Measurements from ENCODE around the gene TCEA2.

Gene TCEA2

DNA sequence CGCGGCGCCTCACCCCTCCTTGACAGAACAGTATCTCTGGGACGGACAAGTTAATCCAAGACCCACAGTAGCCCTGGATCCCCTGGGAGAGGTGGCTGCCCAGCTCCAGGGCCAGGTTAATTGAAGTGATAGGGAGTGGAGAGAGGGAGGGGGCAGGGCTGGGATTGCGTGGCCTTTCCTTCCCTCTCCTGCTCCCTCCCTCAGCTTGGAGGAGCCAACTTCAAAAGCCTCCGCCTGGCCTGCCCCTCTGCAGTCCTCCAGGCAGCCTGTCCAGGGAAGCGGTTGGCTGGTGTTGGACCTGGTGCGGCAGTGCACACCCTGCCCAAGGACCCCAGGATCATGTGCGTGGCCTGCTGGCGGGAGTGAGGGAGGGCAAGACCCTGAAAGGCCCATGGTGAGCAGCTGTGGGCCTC, 27.1 kb upstream of the TCEA2 start, which contains the start of gene C20orf204:
TSS of gene C20orf204 (plus strand) at position 250 of the 413 bp plus-strand sequence. CDS start at position 392, 142 bp downstream.
- DNase-seq (ENCODE audit: low read depth) = no peak

DNA sequence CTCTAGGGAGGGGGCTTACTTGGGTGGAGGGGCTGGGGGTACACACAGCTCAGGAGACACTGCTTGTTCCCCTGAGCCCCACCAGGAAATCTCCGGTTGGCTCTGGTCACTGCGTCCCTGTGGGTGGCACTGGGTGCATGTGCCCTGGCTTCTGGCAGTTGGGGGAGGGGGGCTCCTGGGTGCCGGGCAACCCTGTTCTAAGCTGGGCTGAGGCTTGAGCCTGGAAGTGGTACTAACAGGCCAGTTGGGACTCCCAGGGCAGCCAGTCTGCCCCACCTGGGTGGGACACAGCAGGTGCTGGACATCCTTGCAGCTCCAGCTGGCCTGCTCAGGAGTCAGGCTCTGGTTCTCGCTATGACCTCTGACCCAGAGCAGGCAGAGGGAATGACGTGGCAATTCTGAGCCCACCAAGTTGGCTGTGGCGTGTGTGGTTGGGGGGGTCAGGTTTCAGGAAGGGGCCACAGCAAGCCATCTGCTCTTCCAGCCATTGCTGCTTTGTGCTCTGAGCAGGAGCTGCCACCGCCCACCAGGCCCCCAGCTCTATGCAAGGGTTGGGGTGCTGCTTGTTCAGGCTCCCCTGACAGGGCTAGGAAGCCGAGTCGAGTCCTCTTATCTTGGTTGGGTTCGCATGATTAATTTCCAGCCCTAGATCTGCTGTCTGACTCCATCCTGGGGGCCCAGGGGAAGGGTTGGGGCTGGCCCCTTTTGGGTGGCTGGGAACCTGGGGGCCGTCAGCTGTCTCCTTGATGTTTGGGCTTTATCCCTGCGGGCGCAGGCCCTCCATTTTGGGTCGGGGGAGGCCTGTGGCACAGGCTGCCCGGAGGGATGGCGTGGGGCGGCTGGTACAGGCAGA, 26.4 kb upstream of the TCEA2 start:
- DNase-seq (ENCODE audit: low read depth) = no peak

DNA sequence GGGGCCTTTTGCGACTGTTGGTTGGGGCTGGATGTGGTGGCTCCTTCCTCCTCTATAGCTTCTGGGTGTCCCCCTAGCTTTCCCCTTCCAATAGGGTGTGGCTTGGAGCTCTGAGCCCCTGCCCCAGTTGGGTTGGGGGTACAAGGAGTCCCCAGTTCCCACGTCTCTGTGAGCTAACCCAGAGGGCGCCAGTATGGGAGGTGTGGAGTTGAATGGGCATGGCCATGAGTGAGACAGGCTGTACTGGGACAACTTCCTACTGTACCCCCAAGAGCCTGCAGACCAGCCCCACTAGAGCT, 25.9 kb upstream of the TCEA2 start:
- DNase-seq (ENCODE audit: low read depth) = no peak

DNA sequence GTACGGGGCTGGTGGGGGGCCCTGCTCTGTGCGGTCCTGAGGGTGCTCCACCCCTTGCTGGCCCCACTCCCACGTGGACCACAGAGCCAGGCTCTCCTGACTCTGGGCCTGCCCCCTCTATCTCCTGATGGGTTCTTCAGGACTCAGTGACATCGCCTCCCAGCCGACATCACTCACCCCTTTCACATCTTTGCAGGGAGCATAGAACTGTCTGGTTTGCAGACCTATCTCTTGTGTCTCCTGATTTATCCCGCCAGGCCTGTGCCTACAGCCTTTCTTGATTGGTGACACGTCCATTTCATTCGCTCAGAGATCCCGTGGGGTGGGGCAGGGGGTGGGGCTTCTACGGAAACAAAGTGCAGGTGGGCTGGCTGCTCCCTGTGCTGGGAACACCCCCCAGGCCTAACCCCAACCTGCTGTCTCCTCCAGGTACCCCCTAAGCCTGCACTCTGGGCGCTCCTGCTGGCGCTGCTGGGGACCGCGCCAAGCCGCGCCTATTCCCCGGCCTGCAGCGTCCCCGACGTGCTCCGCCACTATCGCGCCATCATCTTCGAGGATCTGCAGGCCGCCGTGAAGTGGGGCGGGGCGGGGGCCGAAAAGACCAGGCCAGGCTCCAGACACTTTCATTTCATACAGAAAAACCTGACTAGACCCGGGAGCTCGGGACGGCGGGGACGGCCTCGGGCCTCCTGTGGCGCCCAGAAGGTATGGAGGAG, 25.3 kb upstream of the TCEA2 start:
- no peak for DNase-seq (ENCODE audit: low read depth)

DNA sequence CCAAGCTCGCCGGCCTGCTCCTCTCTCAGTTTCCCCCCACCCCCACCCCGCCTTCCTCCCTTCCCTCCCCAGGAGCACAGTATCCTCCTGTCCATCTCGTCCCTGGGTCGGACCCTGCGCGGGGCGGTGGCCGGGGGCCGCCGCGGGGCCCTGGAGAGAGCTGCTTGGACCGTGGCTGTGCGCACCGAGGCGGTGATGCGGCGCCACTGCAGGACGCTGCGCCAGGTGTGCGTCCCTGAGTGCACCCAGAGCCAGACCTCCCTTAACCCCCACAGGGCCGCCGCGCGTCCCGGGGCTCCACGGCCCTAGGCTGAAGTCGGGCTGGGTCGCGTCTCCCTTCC, 24.8 kb upstream of the TCEA2 start:
- DNase-seq (ENCODE audit: low read depth) = no peak

DNA sequence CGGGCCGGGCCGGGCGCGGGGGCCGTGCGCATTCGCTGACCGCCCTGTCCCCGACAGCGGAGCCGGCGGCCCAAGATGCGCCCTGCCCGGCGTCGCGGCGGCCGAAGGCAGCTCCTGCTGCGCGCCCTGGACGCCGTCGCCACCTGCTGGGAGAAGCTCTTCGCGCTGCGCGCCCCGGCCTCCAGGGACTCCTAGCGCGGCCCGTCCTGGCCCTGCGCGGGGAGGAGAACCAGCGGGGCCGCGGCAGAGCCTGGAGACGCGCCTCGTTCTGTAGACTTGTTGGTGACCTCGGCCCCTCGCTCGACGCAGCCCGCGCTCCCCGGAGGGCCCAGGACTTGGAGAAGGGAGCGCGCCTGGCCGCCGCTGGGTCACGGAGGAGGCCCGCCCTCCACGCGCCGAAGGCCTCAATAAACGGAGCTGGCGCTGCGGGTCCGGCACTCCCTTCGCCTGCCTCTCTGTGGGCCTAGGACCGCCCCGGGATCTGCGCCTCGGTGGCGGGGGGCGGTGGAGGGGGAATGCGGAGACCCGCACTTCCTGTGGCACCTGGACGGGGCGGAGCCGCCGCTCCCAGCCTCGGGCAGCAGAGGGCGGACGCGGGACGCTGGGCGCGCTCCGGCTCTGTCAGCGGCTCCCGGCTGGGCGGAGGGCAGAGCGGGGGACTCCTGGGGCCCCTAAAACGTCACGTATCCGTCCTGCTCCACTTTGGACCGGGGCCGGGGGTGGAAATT, 24.3 kb upstream of the TCEA2 start:
- peak; percentile 65 for DNase-seq (ENCODE audit: low read depth)

DNA sequence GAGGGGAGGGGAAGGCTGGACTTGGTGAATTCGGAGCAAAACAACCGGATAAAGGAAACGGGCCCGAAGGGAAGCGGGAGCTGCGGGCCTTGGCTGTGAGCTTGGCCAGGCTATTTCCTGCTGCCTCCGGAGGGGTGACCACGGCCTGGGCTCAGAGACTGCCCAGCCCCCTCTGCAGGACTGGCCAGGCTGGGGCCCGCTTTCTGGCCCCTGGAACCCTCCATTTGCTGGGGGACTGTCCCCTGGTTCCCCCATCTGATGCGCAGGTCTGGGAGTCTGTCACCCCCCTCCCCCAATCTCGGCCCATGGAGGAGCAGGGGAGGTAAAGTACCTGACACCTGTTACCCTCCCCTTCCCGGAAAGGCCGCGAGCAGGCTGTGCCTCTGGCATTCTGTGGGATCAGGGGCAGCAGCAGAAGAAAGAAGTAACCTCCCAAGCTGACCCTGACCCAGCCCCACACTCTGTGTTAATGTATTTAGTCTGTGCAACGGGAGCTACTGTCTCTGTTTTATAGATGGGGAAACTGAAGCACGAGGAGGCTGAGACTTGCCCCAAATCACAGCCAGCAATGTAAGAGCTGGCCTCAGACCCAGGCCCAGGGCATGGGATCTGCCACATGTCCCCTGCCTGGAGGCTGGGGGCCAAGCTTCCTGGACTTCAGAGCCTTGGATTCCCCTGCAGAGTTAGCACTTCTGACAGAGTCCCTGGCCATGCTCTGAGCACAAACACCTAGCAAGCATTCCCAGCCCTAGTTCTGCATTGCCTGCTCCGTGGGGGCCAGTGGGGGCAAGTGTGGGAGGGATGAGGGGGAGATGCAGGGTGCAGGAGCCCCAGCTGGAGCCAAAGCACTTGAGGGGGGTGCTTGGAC, 23.5 kb upstream of the TCEA2 start:
- DNase-seq (ENCODE audit: low read depth) = no peak

DNA sequence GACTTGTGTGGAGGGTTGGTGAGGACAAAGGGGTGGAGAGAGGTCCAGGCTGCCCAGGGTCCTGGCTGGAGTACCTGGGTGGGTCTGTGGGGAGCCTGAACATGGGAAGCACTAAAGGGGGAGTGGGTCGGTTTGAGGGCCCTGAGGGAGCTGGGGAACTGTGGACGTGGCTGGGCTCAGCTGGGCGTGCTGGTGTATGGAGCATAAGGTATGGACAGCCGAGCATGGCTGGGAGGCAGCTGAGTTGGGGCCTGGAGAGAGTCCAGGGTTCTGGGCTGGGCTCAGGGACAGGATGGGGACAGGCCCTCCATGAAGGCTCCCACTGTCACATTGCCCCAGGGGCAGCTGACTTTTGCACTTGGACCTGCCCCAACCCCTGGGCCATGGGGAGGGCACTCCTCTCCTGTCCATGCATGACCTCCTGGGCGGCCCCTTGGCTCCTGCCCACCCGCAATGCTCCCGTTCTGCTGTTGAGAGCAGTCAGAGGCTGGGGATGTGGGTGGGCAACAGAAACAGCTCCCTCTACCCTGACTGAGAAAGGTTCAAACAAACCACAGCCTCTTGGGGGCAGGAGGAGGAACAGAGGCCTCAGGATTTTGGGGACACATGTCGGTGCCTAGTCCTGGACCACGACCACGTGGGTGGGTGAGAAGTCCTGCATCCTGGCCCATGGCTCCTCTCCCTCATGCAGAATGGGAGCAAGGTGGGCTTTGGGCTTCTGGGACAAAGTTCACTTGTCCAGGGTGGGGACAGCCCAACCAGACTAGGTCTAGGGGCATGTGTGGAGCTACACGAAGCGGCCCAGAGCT, 22.6 kb upstream of the TCEA2 start:
- DNase-seq (ENCODE audit: low read depth) = no peak

DNA sequence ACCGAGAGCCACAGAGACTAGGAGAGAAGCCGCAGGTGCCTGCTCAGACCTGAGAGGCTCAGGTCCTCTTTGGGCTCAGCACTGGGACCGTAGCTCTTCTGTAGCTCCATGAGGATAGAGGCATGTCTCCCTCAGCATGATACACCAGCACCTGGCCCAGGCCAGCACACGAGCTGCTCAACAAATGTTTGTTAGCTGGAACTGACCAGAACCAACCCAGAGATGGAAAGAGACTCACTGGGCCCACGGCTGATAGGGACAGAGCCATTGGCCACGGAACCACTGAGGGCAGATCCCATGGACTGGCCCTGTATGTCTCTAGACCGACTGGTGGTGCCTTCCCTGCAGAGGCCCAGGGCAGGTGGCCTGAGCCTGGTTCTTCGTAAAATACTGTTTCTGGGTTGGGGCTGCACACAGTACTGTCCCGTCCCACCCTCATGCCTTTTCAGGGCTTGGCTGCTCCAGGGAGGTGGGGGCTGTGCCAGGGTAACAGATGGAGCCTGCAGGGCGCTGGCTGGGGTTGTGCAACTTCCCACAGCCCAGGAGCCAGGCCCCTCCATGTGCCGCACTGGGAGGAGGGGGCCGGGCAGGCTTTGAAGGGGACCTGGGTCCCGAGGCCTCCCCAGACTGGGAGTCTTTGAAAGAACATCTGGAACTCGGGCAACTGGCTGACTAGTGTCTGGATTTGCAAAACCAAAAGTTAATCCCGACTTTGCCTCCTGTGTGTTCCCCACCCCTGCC, 21.8 kb upstream of the TCEA2 start:
- no peak for DNase-seq (ENCODE audit: low read depth)

DNA sequence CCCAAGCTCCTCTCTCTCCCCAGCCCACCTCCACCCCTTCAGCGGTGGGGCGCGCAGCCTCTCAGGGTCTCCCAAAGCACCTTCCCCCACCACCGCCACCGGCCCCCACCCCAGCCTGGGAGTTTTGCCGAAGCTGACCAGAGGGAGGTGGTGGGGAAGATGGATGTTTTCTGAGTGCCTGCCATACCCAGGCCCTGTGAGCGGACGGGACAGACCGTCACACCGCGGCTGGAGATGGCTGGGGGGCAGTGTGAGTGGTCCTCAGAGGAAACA, 21.3 kb upstream of the TCEA2 start:
- no peak for DNase-seq (ENCODE audit: low read depth)

DNA sequence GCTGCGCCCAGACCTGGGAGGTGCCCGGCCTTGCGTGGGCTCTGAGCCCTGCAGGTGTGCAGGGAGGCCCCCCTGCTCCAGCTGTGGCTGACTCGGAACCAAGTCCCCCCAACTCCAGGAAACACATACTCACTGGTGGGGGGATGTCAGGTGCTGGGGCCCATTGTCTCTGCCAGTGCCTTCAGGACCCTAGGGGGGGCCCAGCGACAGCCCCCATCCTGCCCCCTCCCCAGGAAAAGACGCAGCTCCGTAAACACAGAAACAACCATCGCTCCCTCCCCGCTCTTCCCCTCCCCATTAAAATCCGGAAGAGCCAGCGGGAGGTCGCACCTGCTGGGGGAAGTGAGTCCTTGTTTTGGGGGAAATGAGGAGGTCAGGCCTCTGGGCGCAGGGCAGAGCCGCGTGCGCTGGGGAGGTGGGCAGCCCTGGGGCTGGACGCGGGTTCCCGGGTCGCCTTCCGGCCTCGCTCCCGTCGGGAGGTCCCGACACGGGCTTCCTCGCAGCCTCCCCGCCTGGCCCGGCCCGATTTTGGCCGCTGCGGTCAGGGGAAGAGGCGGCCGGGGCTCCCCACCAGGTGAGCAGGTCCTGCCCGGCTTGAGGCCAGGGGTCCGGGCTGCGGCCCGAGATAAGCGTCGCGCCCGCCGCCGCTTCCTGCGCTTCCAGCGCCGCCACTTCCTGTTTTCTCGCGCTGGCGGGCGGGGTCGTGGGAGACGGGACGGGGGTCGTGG, 20.8 kb upstream of the TCEA2 start:
- DNase-seq (ENCODE audit: low read depth) = no peak

DNA sequence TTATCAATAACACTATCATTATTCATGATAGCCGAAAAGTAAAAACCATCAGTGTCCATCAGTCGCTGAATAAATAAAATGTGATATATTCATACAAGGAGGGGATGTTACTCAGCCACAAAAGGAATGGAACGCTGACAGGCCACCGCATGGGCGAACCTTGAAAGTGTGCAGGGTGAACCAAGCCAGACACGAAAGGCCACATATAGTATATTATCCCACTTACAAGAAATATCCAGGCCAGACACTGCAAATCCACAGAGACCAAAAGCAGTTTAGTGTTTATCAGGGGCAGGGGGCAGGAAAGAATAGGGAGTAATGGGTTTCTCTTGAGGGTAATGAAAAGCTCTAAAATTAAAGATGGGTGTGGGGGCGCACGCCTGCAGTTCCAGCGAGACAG, 19.2 kb upstream of the TCEA2 start:
- DNase-seq (ENCODE audit: low read depth) = no peak

DNA sequence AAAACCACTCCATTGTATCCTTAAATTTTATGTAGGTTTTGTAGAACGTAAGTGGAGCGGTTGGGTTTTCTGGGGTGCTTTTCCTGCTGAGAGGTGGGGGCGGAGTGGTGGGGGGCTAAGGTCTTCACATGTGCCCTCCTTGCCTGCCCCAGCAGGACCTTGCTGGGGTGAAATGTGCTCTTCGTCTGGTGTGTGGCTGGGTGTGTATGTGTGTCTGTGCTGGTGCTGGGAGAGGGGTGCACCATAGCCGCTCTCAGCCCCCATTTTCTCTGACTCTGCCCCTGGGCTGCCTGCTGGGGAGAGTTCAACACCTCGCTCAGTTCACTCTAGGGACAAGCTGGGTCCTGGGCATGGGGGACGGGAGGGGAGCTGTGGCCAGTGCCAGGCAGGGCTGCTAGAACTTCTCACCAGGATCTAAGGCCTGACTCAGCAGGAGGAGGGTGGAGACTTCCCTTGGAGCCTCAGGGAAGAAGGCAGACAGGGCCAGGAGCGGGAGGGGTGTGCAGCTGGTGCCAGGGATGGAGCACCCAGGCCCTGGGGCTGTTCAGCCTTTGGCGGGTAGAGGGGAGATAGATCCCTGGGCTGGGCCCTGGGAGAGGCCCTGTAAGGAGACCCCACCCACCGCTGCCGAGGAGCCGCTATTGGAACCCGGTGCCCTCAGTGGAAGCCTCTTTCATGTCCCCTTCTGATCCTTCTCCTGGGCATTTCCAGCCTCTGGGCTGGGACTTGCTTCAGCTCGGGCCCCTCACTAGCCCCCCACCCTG, 18.3 kb upstream of the TCEA2 start:
- DNase-seq (ENCODE audit: low read depth) = no peak

DNA sequence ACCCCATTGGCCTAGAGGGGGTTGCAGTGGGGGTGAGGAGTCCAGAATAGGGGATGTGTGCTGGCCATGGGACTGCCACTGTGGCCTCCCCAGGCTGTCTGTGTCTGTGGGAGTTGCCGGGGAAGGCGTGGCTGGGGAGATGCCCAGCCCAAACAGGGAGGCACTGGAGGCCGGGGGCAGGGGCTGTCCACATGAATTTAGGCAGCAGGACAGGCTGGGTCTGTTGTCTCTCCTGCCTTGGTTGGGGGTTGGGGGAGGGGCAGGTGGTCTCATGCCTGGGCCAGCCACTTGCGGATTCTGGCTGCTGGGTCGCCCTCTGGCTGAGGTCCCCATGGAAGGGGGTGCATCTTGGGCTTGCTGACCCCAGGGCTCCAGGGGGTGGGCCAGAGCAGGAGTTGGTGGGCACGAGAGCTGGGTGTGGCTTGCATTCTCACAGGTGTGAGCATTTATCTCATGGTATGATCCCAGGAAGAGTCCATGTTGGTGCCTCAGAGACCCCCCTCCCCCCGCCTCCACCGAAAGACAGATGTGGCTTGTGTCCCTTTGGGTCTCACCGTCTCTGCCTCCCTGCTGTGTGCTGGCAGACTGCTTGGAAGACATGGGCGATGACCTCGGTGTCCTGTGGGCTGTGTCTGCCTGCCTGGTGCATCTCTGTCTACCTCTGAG, 17.5 kb upstream of the TCEA2 start:
- no peak for DNase-seq (ENCODE audit: low read depth)

DNA sequence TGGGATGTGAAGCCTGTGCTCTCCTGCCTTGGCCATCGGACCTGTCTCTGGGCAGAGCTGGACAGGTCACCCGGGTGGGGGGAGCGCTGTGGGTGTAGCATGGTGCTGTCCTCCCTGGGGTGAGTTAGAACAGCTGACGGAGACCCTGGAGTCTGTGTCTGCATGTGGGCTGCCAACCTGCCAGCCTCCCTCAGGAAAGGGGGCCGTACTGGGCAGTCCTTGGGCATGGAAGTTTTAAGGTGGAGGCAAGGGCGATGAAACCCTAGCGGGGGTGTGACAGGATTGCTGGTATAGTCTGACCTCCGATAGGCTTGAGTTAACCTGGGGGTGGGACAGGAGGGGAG, 16.0 kb upstream of the TCEA2 start:
- no peak for DNase-seq (ENCODE audit: low read depth)

DNA sequence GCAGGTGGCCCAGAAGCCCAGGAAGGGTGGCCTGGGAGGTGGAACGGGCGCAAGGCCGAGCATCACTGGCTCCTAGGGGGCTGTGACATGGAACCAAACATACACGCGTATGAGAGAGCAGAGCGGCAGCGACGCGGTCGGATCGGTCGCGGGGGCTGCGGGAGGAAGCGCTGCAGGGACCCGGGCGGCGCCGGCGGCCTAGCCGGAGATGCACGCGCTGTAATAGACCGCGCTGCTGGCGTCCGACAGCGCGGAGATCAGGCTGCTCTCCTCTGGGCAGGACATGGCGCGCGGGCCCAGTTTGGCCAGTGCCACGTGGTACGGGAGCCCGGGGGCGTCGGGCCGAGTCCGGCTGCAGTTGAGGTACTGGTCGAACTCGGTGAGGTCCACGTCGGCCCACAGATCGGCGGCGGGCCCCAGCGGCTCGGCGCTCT, 15.0 kb upstream of the TCEA2 start:
- DNase-seq (ENCODE audit: low read depth) = no peak

DNA sequence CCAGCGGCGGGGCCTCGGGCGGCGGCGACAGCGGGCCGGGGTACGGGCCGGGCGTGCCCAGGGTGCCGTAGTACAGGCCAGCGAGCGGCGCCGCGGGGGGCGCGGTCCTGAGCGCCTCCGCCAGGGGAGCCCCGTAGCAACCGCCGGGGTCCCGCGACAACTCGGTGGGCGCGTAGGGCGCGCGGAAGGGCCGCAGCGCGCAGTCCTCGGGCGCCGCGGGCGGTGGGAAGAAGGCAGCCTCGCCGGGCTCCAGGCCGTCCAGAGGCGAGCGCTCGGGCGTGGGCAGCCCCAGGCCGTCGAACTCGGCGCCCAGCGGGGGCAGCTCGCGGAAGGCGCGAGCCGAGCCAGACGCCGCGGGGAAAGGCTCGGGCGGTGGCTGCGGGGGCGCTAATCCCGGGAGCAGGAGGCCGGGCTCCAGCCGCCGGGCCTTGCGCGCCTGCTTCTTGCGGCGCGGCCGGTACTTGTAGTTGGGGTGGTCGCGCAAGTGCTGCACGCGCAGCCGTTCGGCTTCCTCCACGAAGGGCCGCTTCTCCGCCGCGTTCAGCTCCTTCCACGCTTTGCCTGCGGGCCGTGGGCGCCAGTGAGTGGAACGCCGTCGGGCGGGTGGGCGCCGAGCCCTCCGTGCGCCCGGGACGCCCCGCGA, 14.5 kb upstream of the TCEA2 start:
- DNase-seq (ENCODE audit: low read depth) = no peak
